Measurements from ENCODE around the gene RNF151.
A peak's percentile ranks its signal among the peaks of the same experiment; 100 is the strongest.
"Not testable (repeated sequence)": the region's sequence is repeated elsewhere in the genome, so short reads cannot be mapped to it uniquely, and the experiment has no call there.

Gene RNF151

GRCh38 chr16:1966460-1966859, at the start of gene RNF151:
RNF151 (plus strand) TSS chr16:1966856; CDS start chr16:1966882, 26 bp downstream.
- no peak for DNase-seq (ENCODE audit: low spot score)

- no peak for DNase-seq (ENCODE audit: low spot score)
Observed at GRCh38 chr16:1917056-1917664, 49.5 kb upstream of the RNF151 start.

- no peak for DNase-seq (ENCODE audit: low spot score)
Observed at GRCh38 chr16:1917665-1918350, 48.8 kb upstream of the RNF151 start.

GRCh38 chr16:1918351-1919326, 48.0 kb upstream of the RNF151 start, which contains the start of gene HS3ST6:
HS3ST6 (minus strand) TSS chr16:1918415; CDS start chr16:1918323, 92 bp downstream.
- no peak for DNase-seq (ENCODE audit: low spot score)

GRCh38 chr16:1919327-1919998, 47.2 kb upstream of the RNF151 start:
- no peak for DNase-seq (ENCODE audit: low spot score)

GRCh38 chr16:1920122-1920521, 46.5 kb upstream of the RNF151 start:
- DNase-seq (ENCODE audit: low spot score), result not testable (repeated sequence)

GRCh38 chr16:1920727-1921171, 45.9 kb upstream of the RNF151 start:
- DNase-seq (ENCODE audit: low spot score), result no peak

- DNase-seq (ENCODE audit: low spot score), result no peak
Observed at GRCh38 chr16:1922357-1922756, 44.3 kb upstream of the RNF151 start.

GRCh38 chr16:1923299-1924034, 43.2 kb upstream of the RNF151 start:
- DNase-seq (ENCODE audit: low spot score), result no peak

GRCh38 chr16:1924095-1924494, 42.6 kb upstream of the RNF151 start:
- DNase-seq (ENCODE audit: low spot score), result no peak

- DNase-seq (ENCODE audit: low spot score), result no peak
Observed at GRCh38 chr16:1926271-1926670, 40.4 kb upstream of the RNF151 start.

- DNase-seq (ENCODE audit: low spot score), result no peak
Observed at GRCh38 chr16:1929105-1929504, 37.6 kb upstream of the RNF151 start.

GRCh38 chr16:1929578-1930337, 36.9 kb upstream of the RNF151 start:
- DNase-seq (ENCODE audit: low spot score), result peak; percentile 97

GRCh38 chr16:1930338-1930720, 36.3 kb upstream of the RNF151 start:
- no peak for DNase-seq (ENCODE audit: low spot score)

- no peak for DNase-seq (ENCODE audit: low spot score)
Observed at GRCh38 chr16:1932050-1933028, 34.3 kb upstream of the RNF151 start.

GRCh38 chr16:1933097-1933661, 33.5 kb upstream of the RNF151 start:
- no peak for DNase-seq (ENCODE audit: low spot score)

- DNase-seq (ENCODE audit: low spot score), result no peak
Observed at GRCh38 chr16:1936945-1937479, 29.6 kb upstream of the RNF151 start.

GRCh38 chr16:1938316-1938715, 28.3 kb upstream of the RNF151 start:
- DNase-seq (ENCODE audit: low spot score), result no peak

- DNase-seq (ENCODE audit: low spot score), result no peak
Observed at GRCh38 chr16:1938910-1939309, 27.7 kb upstream of the RNF151 start.

Measured in hepatic stellate cell (primary cell).